ENCODE measurements around the gene RRP1B. TPM values are rescaled to one million over a fixed set of nuclear protein-coding genes. Genes with fewer than 3 reads are reported as not detected.
A peak's percentile ranks its signal among the peaks of the same experiment; 100 is the strongest.

Gene RRP1B
- total and polyA plus RNA-seq, 2 of the 13 experiments (the other 11 are each of a cell fraction or from before 2014, with no cell fraction given) = 16.3 to 46.2 TPM

DNA sequence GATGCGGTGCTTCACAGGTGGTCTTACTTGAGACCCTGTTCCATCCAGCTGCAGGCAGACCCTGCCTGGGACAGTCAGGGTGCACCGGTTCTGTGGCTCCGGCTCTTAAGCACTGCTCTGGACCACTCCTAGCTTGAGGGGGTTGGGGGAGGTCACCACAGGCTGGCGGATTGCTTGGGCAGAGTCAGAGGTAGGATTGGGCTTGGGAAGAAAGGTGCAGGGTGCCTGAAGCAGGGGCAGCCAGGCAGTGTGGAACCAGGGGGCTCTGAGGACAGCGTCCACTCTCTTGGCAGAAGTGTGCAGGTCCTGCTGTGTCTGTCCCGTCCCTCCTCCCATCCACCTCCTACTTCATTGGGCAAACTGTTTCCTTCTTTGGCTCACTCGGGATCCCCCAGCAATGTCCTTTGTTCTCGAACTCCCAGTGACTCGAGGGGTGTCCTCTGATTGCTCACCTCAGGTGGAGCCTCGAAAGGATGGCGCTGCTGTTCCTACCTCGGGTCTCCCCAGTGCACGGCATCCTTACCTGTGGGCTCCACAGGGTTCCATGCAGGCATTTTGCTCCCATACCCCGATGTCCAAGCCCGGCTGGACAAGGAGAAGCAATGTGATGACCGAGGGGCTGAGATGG is 61.3 kb downstream of the RRP1B start:
- ATAC-seq (no peak), DNase-seq (ENCODE audit: low spot score) (no peak), FAIRE-seq (no peak)
- Histone ChIP-seq H3K36me3 (replicated peaks in 1 of 2; ENCODE audit: control insufficient read depth in 1 of 2, insufficient read depth in 2 of 2, low read length in 2 of 2) (peaks cover 8 to 19% of the 10 kb centered on the region in 2 experiments; a peak in 4 of 5 replicates), H3K79me2 (ENCODE audit: insufficient read depth, low read length) (peaks cover 53% of the 10 kb centered on the region), H2AFZ (ENCODE audit: low read length) (no peak overlapping the region), H3K27ac (ENCODE audit: extremely low read length, insufficient read depth, low read length) (peak overlapping the region; percentile 73), H3K9ac (ENCODE audit: insufficient read depth, low read depth, low read length) (peak overlapping the region; percentile 93), H3K27me3 (ENCODE audit: control insufficient read depth in 1 of 2, insufficient read depth in 2 of 2, low read length in 2 of 2) (peaks cover 2 to 4% of the 10 kb centered on the region in 2 experiments; a peak in 2 of 5 replicates), H3K4me3 (replicated peaks in 1 of 3; ENCODE audit: insufficient read depth in 1 of 3, low read depth in 2 of 3, low read length in 3 of 3) (peak overlapping the region; percentile 79 to 97 (median 91)), H3K9me3 (ENCODE audit: low read length) (no peaks in the 10 kb centered on the region), H3K4me2 (ENCODE audit: low read depth, low read length) (peak overlapping the region; percentile 98), H4K20me1 (ENCODE audit: insufficient read depth, low read length) (peaks cover 27% of the 10 kb centered on the region), H3K4me1 (ENCODE audit: insufficient read depth, low read length) (peaks cover 43% of the 10 kb centered on the region)
- CTCF ChIA-PET (ENCODE audit: low intra/inter-chr PET ratio, low total read pairs) = no interaction called here
- TF ChIP-seq RARG (CRISPR knock-in tag; IDR thresholded peaks at IDR 0.05; ENCODE audit: low read depth) (no peak), ZNF121 (CRISPR knock-in tag; IDR thresholded peaks at IDR 0.05) (no peak), TBX2 (CRISPR knock-in tag; IDR thresholded peaks at IDR 0.05; ENCODE audit: borderline replicate concordance) (peak; percentile 5; the same call in 1 of the 2 replicates), PCBP2 (optimal IDR thresholded peaks at IDR 0.05; ENCODE audit: low read depth, low read length, poor library complexity, severe bottlenecking) (no peak), ZNF451 (CRISPR knock-in tag; IDR thresholded peaks at IDR 0.05) (0 out of 2 replicates have a peak, but pooled peaks have one; percentile 17), ZMAT3 (CRISPR knock-in tag; conservative IDR thresholded peaks at IDR 0.05) (peak; percentile 65; the same call in 1 of the 2 replicates), IKZF1 (IDR thresholded peaks at IDR 0.05) (no peak), BORCS8-MEF2B (CRISPR knock-in tag; IDR thresholded peaks at IDR 0.05) (peak; percentile 0; the same call in 1 of the 2 replicates), CHCHD3 (CRISPR knock-in tag; IDR thresholded peaks at IDR 0.05) (no peak)
- TF ChIP-seq, protein P1, sequence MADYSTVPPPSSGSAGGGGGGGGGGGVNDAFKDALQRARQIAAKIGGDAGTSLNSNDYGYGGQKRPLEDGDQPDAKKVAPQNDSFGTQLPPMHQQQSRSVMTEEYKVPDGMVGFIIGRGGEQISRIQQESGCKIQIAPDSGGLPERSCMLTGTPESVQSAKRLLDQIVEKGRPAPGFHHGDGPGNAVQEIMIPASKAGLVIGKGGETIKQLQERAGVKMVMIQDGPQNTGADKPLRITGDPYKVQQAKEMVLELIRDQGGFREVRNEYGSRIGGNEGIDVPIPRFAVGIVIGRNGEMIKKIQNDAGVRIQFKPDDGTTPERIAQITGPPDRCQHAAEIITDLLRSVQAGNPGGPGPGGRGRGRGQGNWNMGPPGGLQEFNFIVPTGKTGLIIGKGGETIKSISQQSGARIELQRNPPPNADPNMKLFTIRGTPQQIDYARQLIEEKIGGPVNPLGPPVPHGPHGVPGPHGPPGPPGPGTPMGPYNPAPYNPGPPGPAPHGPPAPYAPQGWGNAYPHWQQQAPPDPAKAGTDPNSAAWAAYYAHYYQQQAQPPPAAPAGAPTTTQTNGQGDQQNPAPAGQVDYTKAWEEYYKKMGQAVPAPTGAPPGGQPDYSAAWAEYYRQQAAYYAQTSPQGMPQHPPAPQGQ (CRISPR knock-in tag; IDR thresholded peaks at IDR 0.05; ENCODE audit: borderline replicate concordance) = no peak
- TF ChIP-seq, protein P2, sequence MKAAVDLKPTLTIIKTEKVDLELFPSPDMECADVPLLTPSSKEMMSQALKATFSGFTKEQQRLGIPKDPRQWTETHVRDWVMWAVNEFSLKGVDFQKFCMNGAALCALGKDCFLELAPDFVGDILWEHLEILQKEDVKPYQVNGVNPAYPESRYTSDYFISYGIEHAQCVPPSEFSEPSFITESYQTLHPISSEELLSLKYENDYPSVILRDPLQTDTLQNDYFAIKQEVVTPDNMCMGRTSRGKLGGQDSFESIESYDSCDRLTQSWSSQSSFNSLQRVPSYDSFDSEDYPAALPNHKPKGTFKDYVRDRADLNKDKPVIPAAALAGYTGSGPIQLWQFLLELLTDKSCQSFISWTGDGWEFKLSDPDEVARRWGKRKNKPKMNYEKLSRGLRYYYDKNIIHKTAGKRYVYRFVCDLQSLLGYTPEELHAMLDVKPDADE (CRISPR knock-in tag; IDR thresholded peaks at IDR 0.05) = 0 out of 2 replicates have a peak, but pooled peaks have one; percentile 48
- TF ChIP-seq, protein P3, sequence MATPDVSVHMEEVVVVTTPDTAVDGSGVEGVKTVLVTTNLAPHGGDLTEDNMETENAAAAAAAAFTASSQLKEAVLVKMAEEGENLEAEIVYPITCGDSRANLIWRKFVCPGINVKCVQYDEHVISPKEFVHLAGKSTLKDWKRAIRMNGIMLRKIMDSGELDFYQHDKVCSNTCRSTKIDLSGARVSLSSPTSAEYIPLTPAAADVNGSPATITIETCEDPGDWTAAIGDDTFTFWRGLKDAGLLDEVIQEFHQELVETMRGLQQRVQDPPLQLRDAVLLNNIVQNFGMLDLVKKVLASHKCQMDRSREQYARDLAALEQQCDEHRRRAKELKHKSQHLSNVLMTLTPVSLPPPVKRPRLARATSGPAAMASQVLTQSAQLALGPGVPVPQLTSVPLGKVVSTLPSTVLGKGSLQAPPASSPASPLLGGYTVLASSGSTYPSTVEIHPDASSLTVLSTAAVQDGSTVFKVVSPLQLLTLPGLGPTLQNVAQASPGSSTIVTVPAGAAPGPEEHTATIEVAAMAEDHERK (CRISPR knock-in tag; IDR thresholded peaks at IDR 0.05; ENCODE audit: low read depth) = no peak
- TF ChIP-seq, protein P4, sequence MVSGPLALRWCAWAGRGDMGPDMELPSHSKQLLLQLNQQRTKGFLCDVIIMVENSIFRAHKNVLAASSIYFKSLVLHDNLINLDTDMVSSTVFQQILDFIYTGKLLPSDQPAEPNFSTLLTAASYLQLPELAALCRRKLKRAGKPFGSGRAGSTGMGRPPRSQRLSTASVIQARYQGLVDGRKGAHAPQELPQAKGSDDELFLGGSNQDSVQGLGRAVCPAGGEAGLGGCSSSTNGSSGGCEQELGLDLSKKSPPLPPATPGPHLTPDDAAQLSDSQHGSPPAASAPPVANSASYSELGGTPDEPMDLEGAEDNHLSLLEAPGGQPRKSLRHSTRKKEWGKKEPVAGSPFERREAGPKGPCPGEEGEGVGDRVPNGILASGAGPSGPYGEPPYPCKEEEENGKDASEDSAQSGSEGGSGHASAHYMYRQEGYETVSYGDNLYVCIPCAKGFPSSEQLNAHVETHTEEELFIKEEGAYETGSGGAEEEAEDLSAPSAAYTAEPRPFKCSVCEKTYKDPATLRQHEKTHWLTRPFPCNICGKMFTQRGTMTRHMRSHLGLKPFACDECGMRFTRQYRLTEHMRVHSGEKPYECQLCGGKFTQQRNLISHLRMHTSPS (CRISPR knock-in tag; IDR thresholded peaks at IDR 0.05; ENCODE audit: low read depth) = 0 out of 2 replicates have a peak, but pooled peaks have one; percentile 10
- POLR2A ChIA-PET = interaction anchor here (1.1 to 2.7 kb wide), 3 partner anchors 8 to 68 kb away, joined by 3 to 43 read pairs (median 6); no protein-coding TSS in a partner anchor
- intact Hi-C loops (cut with micrococcal nuclease; ENCODE audit: unreplicated experiment) = no loop called here
- in situ Hi-C loops (cut with HindIII; ENCODE audit: extremely low pct_ligation_motif_present, low pct_unique_long_range_greater_than_20kb) = no loop called here
- TSS peak; percentile 40 for BruUV-seq (replicated peaks)
- 46% methylated on average over 13 of the region's 16 CpGs for WGBS (ENCODE audit: low lambda C conversion rate)
